HepG2 (cell line): ENCODE measurements around the gene RAB2B. TPM values are rescaled to one million over a fixed set of nuclear protein-coding genes. Genes with fewer than 3 reads are reported as not detected.
A peak's percentile ranks its signal among the peaks of the same experiment; 100 is the strongest.

ENCODE experiments used
- HMGA1 ChIP-seq: sonication (generic); formaldehyde crosslinking; conservative IDR thresholded peaks from 2 replicates; pipeline ENCODE4 v1.4.0; 2020; ENCODE audit warnings: missing genetic modification reagents
- KDM6A ChIP-seq: IDR thresholded peaks from 2 replicates; pipeline ENCODE4 v1.6.1; 2016; ENCODE audit warnings: low read depth
- PAWR ChIP-seq: sonication (generic); formaldehyde crosslinking; IDR thresholded peaks from 2 replicates; pipeline ENCODE4 v1.4.0; 2020; ENCODE audit warnings: missing genetic modification reagents, mild to moderate bottlenecking, borderline replicate concordance
- PHF21A ChIP-seq: sonication (generic); formaldehyde crosslinking; IDR thresholded peaks from 2 replicates; pipeline ENCODE4 v1.5.0; 2020; ENCODE audit warnings: mild to moderate bottlenecking, missing genetic modification reagents
- SIX4 ChIP-seq: sonication (generic); formaldehyde crosslinking; IDR thresholded peaks from 2 replicates; pipeline ENCODE4 v1.4.0; 2020; ENCODE audit warnings: missing genetic modification reagents
- WIZ ChIP-seq: sonication (generic); formaldehyde crosslinking; IDR thresholded peaks from 2 replicates; pipeline ENCODE4 v1.5.1; 2020; ENCODE audit warnings: mild to moderate bottlenecking, missing genetic modification reagents
- ZNF124 ChIP-seq: sonication (generic); formaldehyde crosslinking; IDR thresholded peaks from 2 replicates; pipeline ENCODE4 v1.4.0; 2020; ENCODE audit warnings: missing genetic modification reagents
- ZNF180 ChIP-seq: sonication (generic); formaldehyde crosslinking; IDR thresholded peaks from 2 replicates; pipeline ENCODE4 v1.4.0; 2020; ENCODE audit warnings: low read depth, missing genetic modification reagents, borderline replicate concordance
- ZNF207 ChIP-seq: fragments of 450-650 bp; IDR thresholded peaks from 2 replicates; pipeline ENCODE4 v1.6.1; 2016; ENCODE audit warnings: antibody characterized with exemption, borderline replicate concordance
- ZNF232 ChIP-seq: sonication (generic); formaldehyde crosslinking; IDR thresholded peaks from 2 replicates; pipeline ENCODE4 v1.4.0; 2020; ENCODE audit warnings: missing genetic modification reagents, borderline replicate concordance
- ZNF432 ChIP-seq: sonication (generic); formaldehyde crosslinking; IDR thresholded peaks from 2 replicates; pipeline ENCODE4 v1.5.0; 2020; ENCODE audit warnings: missing genetic modification reagents, mild to moderate bottlenecking, borderline replicate concordance
- ZNF614 ChIP-seq: IDR thresholded peaks from 2 replicates; pipeline ENCODE4 v1.6.1; 2018; ENCODE audit warnings: missing biosample characterization, missing genetic modification reagents, inconsistent platforms, borderline replicate concordance
- ZNF629 ChIP-seq: sonication (generic); formaldehyde crosslinking; conservative IDR thresholded peaks from 2 replicates; pipeline ENCODE4 v1.5.0; 2020; ENCODE audit warnings: missing genetic modification reagents
- ZNF7 ChIP-seq: IDR thresholded peaks from 2 replicates; pipeline ENCODE4 v1.6.1; 2016; ENCODE audit warnings: missing biosample characterization, missing genetic modification reagents
- ZNF709 ChIP-seq: sonication (generic); formaldehyde crosslinking; IDR thresholded peaks from 2 replicates; pipeline ENCODE4 v1.5.0; 2020; ENCODE audit warnings: mild to moderate bottlenecking, missing genetic modification reagents
- ZNF878 ChIP-seq: sonication (generic); formaldehyde crosslinking; IDR thresholded peaks from 2 replicates; pipeline ENCODE4 v1.8.1; 2023; ENCODE audit warnings: mild to moderate bottlenecking, missing genetic modification reagents, moderate library complexity
- ZNF891 ChIP-seq: sonication (generic); formaldehyde crosslinking; IDR thresholded peaks from 2 replicates; pipeline ENCODE4 v1.5.0; 2020; ENCODE audit warnings: mild to moderate bottlenecking, missing genetic modification reagents
- polyA plus RNA-seq, 8 experiments: library from polyadenylated mRNA; depleted of rRNA in 3 of 8; stranded (reverse) in 7 of 8; unstranded in 1 of 8; fragments of >200 nt; fragmentation: Illumina TruSeq in 4 of 8; extraction: Trizol in 4 of 8; gene quantifications; 2 replicates each; pipeline versions ENCODE4 v1.2.1 to v1.2.3, GENCODE V29; 2011 to 2016; ENCODE audit warnings: low read depth in 4 of 8, missing spikeins in 1 of 8, mixed read lengths in 1 of 8; ENCODE audit not compliant: insufficient read depth in 1 of 8
- total RNA-seq, 5 experiments: library from RNA; depleted of rRNA; stranded (reverse); fragments of >200 nt; fragmentation: Illumina TruSeq; extraction: Trizol; gene quantifications; 2 replicates each; pipeline ENCODE4 v1.2.3, GENCODE V29; 2016; ENCODE audit warnings: low read depth in 1 of 5
- TF ChIP-seq, protein P1 (sequence below): sonication (generic); formaldehyde crosslinking; IDR thresholded peaks from 2 replicates; pipeline ENCODE4 v1.4.0; 2020; ENCODE audit warnings: missing genetic modification reagents, borderline replicate concordance
- TF ChIP-seq, protein P2 (sequence below): sonication (generic); formaldehyde crosslinking; conservative IDR thresholded peaks from 2 replicates; pipeline ENCODE4 v1.8.0; 2022; ENCODE audit warnings: missing genetic modification reagents
- TF ChIP-seq, protein P3 (sequence below): sonication (generic); formaldehyde crosslinking; IDR thresholded peaks from 2 replicates; pipeline ENCODE4 v1.8.1; 2023; ENCODE audit warnings: missing genetic modification reagents, inconsistent platforms, borderline replicate concordance
- TF ChIP-seq, protein P4 (sequence below): sonication (generic); formaldehyde crosslinking; IDR thresholded peaks from 2 replicates; pipeline ENCODE4 v1.9.0; 2021; ENCODE audit warnings: missing genetic modification reagents, mild to moderate bottlenecking, borderline replicate concordance

Gene RAB2B
- total and polyA plus RNA-seq, 2 of the 13 experiments (the other 11 are each of a cell fraction or from before 2014, with no cell fraction given) = 36.0 to 60.6 TPM

DNA sequence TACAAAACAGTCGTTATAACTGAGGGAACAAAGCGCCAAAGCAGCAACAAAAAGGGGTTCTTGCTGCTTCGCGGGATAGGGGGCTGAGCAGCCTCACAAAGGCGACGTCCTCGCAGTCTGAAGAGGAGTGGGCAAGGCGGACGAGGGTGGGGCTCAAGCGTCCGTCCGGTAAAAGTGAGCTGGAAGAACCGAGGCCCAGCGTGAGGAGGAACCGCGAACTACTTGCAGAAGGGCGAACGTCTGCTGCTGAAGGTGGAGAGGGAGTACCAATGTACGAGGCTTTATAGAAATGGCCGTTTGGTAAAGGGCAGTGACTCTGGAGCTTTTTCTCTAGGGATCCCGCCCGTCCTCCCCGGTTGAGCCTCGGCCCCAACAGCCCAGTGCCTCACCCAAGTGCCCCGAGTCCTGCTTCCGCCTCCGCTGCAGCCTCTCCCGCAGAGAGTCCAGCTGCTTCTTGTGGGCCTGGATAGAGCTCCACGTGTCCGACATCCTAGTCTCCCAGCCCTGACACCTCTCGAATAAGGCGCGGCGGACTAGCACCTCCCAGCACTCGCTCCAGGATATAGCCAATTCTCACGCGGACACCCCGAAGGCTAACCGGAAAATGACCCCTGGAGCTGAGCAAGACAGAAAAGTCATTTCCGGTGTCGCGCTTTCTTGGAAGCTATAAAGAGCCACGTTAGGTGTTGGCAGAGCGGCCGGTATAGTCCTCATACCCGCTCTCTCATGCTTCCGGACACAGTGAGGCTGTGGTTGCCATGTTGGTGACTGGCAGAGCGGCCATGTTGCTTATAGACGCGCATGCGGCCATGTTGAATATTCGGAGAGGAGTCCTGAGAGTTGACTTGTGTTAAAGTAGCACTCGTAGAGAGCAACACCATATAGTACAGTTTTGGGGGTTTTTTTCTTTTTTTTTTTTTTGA is 34.2 kb upstream of the RAB2B start, which contains the start of gene METTL3 (continued):
- TF ChIP-seq, protein P1, sequence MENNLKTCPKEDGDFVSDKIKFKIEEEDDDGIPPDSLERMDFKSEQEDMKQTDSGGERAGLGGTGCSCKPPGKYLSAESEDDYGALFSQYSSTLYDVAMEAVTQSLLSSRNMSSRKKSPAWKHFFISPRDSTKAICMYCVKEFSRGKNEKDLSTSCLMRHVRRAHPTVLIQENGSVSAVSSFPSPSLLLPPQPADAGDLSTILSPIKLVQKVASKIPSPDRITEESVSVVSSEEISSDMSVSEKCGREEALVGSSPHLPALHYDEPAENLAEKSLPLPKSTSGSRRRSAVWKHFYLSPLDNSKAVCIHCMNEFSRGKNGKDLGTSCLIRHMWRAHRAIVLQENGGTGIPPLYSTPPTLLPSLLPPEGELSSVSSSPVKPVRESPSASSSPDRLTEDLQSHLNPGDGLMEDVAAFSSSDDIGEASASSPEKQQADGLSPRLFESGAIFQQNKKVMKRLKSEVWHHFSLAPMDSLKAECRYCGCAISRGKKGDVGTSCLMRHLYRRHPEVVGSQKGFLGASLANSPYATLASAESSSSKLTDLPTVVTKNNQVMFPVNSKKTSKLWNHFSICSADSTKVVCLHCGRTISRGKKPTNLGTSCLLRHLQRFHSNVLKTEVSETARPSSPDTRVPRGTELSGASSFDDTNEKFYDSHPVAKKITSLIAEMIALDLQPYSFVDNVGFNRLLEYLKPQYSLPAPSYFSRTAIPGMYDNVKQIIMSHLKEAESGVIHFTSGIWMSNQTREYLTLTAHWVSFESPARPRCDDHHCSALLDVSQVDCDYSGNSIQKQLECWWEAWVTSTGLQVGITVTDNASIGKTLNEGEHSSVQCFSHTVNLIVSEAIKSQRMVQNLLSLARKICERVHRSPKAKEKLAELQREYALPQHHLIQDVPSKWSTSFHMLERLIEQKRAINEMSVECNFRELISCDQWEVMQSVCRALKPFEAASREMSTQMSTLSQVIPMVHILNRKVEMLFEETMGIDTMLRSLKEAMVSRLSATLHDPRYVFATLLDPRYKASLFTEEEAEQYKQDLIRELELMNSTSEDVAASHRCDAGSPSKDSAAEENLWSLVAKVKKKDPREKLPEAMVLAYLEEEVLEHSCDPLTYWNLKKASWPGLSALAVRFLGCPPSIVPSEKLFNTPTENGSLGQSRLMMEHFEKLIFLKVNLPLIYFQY (CRISPR knock-in tag) = no peak; the same call in 1 of the 2 replicates
- peak; percentile 90 for TF ChIP-seq ZNF614 (CRISPR knock-in tag)
- no peak for TF ChIP-seq ZNF7 (CRISPR knock-in tag)
- peak; percentile 91 for TF ChIP-seq PHF21A (CRISPR knock-in tag)
- TF ChIP-seq ZNF629 = no peak
- TF ChIP-seq ZNF232 (CRISPR knock-in tag) = no peak; the same call in 1 of the 2 replicates
- TF ChIP-seq ZNF891 (CRISPR knock-in tag) = peak; percentile 97
- peak; percentile 82; the same call in 1 of the 2 replicates for TF ChIP-seq ZNF709 (CRISPR knock-in tag)
- 0 out of 2 replicates have a peak, but pooled peaks have one; percentile 14 for TF ChIP-seq KDM6A (CRISPR knock-in tag)
- TF ChIP-seq, protein P2, sequence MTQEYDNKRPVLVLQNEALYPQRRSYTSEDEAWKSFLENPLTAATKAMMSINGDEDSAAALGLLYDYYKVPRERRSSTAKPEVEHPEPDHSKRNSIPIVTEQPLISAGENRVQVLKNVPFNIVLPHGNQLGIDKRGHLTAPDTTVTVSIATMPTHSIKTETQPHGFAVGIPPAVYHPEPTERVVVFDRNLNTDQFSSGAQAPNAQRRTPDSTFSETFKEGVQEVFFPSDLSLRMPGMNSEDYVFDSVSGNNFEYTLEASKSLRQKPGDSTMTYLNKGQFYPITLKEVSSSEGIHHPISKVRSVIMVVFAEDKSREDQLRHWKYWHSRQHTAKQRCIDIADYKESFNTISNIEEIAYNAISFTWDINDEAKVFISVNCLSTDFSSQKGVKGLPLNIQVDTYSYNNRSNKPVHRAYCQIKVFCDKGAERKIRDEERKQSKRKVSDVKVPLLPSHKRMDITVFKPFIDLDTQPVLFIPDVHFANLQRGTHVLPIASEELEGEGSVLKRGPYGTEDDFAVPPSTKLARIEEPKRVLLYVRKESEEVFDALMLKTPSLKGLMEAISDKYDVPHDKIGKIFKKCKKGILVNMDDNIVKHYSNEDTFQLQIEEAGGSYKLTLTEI = no peak
- TF ChIP-seq PAWR (CRISPR knock-in tag) = no peak
- no peak for TF ChIP-seq ZNF207
- peak; percentile 86 for TF ChIP-seq SIX4
- TF ChIP-seq WIZ (CRISPR knock-in tag) = no peak
- TF ChIP-seq ZNF432 (CRISPR knock-in tag) = no peak
- TF ChIP-seq ZNF180 = peak; percentile 71; the same call in 1 of the 2 replicates
- TF ChIP-seq ZNF878 = peak; percentile 94
- TF ChIP-seq, protein P3, sequence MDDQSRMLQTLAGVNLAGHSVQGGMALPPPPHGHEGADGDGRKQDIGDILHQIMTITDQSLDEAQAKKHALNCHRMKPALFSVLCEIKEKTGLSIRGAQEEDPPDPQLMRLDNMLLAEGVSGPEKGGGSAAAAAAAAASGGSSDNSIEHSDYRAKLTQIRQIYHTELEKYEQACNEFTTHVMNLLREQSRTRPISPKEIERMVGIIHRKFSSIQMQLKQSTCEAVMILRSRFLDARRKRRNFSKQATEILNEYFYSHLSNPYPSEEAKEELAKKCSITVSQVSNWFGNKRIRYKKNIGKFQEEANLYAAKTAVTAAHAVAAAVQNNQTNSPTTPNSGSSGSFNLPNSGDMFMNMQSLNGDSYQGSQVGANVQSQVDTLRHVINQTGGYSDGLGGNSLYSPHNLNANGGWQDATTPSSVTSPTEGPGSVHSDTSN (CRISPR knock-in tag) = no peak
- TF ChIP-seq ZNF124 (CRISPR knock-in tag) = peak; percentile 97
- TF ChIP-seq, protein P4, sequence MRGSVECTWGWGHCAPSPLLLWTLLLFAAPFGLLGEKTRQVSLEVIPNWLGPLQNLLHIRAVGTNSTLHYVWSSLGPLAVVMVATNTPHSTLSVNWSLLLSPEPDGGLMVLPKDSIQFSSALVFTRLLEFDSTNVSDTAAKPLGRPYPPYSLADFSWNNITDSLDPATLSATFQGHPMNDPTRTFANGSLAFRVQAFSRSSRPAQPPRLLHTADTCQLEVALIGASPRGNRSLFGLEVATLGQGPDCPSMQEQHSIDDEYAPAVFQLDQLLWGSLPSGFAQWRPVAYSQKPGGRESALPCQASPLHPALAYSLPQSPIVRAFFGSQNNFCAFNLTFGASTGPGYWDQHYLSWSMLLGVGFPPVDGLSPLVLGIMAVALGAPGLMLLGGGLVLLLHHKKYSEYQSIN = no peak
- TF ChIP-seq HMGA1 (CRISPR knock-in tag) = no peak
